Activated CD8-positive, alpha-beta memory T cell treated with anti-CD3 and anti-CD28 coated beads, Interleukin-2, amount 50 U/mL, for 48 hours (primary cell): Measurements from ENCODE around the gene DOCK2.
"Not testable (repeated sequence)": the region's sequence is repeated elsewhere in the genome, so short reads cannot be mapped to it uniquely, and the experiment has no call there.

Experiments
- DNase-seq: peaks from one replicate; pipeline ENCODE4 v3.0.0-alpha.2; 2020

DOCK2 gene

DNA sequence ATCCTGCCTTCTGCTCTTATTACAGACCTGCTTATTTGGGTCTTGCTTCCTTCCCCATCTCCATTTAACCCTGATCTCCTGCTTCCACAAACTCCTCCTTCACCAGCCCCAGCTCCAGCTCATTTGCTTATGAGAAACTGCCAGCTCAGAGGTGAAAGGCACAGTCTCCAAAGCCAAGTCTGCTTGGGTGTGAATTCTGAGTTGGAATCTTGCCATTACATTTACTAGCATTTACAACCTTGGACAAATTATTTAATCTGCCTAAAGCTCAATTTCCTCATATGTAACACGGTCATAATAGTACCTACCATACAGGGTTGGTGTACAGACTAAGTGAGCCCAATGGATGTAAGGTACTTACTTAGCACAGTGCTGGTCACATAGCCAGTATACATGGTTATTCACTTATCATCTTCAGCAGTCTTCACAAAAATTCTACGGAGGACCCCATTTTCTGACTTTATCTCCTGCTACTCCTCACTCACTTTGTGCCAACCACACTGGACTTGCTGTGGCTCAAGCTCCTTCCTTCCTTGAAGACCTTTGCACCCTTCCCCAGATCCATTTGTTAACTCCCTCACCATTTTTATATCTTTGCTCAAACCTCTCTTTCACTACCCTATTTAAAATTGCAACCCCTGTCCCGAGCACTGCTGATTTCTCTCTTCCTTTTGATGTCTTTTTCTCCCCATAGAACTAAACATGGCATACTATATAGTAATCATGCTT, 86.2 kb downstream of the DOCK2 start:
- no peak for DNase-seq

DNA sequence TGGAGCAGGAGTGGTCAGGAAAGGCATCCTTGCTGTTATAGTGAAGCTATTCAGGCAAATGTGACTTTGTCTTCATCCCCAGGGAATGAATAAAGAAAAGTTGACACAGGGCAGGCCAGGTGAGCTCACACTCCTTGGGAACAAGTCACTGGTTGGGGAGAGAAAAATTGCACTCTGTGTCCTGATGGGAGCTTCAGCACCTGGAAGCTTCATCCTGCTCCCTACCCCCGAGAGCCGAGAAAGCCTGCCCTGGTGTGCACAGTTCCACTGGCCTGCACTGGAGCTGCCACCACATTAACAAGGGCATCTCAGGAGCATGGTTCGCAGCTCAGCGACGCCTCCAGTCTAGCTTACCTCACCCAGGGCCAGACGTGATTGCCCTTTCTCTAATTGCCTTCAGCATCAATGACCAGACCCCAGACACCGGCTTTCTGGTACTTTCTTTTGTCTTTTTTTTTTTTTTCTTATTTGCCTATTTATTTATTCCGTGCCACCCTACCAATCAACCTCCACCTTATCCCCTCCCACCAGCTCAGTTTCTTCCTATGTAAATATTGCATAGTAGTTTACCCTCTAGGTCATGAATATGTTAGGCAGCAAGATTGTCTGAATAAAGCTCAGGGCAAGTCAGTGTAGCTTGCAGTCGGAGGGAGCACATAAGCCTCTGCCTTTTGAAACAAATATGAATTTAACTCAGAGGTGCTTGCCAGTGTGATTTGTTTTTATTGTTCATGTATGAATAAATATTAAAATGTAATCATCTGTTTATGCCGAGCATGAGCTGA, 87.4 kb downstream of the DOCK2 start:
- DNase-seq, result no peak

DNA sequence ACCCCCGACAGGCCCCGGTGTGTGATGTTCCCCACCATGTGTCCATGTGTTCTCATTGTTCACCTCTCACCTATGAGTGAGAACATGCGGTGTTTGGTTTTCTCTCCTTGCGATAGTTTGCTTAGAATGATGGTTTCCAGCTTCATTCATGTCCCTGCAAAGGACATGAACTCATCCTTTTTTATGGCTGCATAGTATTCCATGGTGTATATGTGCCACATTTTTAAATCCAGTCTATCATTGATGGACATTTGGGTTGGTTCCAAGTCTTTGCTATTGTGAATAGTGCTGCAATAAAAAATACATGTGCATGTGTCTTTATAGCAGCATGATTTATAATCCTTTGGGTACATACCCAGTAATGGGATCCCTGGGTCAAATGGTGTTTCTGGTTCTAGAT, 88.6 kb downstream of the DOCK2 start:
- not testable (repeated sequence) for DNase-seq

DNA sequence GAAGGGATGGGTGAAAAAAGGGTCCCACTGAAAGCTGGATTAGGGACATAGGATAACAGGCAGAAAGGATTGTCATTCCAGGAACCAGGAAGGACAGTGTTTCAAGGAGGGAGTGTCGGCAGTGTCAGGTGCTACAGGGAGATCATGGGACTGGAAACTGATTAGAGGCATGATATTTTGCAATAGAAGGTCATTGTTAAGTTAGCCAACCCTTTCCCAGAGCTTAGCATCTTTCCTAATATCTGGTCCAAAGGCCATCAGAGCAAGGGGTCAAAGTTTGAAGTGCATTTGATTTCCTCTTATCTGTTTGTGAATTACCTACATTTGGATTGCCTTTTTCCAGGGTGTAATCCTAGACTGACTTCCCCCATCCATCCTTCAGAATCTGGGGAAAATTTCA, 91.3 kb downstream of the DOCK2 start:
- DNase-seq, result no peak

DNA sequence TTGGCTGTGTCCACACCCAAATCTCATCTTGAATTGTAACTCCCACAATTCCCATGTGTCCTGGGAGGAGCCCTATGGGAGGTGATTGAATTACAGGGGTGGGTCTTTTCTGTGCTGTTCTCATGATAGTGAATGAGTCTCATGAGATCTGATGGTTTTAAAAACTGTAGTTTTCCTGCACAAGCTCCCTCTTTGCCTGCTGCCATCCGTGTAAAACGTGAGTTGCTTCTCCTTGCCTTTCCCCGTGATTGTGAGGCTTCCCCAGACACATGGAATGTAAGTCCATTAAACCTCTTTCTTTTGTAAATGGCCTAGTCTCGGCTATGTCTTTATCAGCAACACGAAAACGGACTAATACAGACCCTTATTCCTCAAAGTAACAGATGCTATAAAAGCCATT, 94.1 kb downstream of the DOCK2 start:
- no peak for DNase-seq

DNA sequence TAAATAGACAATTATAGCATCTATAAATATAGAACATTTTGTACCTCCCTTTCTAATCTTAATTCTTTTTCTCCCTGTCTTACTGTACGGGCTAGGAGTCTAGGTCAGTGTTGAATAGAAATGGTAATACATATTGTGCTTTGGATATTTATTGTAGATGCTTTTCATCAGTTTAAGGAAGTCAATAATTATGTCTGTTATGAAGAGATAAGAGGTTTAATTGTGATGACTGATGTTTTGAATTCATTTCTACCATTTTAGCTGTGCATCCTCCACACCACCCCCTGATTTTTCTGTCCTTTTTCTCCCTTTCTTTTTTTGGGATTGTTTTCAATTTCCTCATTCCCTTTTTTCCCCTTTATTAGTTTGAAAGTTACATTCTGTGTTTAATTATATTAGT, 95.8 kb downstream of the DOCK2 start:
- no peak for DNase-seq

DNA sequence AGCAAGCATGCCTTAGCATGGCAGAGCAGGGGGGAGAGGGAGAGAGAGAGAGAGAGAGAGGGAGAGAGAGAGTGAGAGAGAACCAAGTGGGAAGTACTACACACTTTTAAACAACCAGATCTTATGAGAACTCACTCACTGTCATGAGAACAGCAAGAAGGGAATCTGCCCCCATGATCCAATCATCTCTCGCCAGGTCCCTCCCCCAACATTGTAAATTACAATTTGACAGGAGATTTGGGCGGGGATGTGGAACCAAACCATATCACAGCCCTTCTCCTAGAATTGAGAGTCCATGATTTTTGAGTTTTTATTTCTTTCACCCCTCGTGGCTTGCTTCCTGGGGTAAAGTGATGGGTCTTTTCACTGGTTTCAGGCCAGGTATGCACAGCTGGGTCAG, 98.8 kb downstream of the DOCK2 start:
- no peak for DNase-seq

DNA sequence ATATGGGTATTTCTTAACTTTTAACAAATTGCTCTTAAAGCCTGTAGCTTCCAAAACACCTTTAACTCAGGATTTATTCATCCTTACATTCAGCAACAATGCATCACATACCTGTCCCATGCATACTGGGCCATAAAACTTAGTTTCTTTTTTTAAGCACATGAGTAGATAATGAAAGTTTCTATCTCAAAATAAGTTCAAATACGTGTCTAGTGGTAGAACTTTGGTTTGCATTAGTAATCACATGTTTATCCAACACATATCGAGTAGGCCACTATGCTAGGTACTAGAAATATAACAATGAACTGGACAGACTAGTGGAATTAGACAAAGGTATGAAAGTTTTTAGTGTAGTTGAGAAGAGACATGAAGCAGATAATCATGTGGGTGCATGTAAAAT, 99.6 kb downstream of the DOCK2 start:
- DNase-seq, result no peak

DNA sequence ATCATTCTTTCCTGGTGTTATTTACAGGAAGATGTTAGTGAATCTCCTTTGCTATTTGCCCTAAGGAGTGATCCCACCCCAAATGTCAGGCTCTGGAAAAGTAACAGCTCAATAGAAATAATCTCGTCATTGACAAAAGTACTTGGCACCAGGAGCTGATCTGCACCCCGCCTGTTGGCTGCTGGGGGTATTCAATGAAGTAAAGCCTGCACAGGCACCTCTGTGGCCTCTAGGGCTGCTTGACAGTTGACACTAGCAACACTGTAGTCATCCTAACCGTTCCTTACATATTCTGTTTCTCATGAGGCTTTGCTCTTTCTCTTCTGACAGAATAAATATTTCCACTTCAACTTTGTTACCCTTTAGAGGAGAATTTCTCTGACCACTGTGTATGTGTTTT, 103.4 kb downstream of the DOCK2 start:
- DNase-seq, result no peak

DNA sequence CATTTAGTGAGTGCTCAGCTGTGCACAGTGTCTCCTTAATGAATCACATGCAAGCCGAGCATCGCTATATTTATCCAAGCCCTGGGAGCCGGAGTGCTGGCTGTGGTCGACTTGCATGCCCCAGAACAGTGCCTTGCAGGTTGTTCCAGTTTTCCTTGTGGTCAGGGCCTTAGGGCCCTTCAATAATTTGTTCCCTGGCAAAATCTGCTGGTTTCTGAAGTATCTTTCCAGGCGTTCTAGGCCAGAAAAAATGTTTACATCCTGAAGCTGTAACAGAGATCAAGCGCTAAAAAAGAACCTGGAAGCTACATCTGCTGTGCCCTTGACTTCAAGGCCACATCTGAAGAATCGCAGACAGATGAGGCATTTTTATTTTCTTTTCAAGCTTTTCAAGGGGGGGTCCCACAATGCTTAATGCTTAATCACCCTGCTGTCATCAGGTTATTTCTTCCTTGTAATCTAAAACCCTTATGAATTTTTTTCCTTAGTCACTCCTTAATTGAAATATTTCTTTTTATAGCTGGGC, 105.8 kb downstream of the DOCK2 start:
- no peak for DNase-seq

DNA sequence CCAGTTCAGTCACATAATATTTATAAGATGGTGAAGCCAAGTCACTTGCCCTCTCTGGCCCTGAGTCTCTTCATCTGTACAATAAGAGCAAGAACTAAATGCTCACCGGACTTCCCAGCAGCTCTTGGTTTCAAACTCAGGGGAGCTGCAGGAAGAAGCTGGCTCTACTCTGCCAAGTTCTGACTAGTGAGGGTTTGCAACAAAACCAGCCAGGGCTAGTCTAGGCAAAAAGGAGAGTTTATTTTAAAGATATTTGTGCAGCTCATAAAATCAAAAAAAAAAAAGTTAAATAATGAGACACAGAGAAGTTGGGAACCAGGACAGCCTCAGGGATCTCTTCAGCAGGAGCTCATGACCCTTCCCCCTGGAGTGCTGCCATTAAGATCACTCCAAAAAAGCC, 107.3 kb downstream of the DOCK2 start:
- no peak for DNase-seq

DNA sequence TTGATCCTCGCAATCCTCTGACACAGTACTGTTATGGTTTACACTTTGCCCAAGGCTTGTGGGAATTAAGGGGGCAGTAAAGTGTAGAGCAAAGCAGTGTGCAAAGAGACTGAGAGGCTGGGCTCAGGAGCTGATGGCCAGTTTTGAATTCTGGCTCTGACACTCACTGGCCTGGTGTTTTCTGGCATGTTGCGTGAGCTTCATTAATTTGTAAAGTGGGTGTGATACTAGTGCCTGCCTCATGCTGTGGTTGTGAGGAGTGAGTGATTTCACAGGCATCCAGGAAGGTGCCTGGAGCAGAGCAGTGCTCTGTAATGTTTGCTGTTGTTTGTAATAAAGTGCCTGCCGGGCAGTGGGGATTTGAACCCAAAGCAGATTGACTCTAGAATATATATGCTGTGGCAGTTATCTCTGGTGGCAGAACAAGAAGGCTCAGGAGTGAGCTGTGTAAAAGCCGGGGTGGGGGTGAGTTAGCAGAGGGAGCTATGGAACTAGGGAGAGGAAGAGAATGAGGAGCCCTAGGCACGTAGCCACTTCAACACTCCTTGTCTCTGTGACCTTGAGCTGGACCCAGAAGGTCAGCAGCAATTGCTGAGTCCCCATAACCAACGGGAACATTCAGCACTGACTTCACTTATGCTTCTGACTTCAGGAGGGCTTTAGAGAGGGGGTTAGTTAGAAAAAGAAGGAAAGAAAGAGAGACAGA, 108.5 kb downstream of the DOCK2 start:
- no peak for DNase-seq

DNA sequence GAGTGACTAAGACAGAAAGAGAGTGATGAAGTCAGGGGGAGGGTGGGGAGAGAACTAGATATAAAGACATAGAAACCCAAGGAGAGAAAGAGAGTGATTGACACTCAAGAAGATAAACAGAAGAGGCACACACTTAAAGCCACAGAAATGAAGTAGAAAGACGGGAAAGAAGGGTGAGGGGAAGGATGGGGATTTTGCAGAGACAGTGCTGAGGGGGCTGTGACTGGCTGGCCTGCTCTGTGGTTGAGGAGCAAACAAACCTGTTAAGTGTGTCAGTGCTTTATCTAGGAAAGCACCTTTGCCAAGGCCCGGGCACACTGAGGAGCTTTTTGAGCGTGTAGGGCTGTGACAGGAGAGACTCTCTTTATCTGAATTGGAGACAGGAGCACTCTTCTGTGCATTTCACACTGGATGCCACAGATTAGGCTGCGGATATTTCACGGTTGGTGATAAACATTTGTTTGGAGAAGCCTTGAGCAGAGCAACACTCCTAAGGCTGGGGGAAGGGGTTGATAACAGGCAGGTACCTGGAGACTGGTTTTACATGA, 109.1 kb downstream of the DOCK2 start:
- DNase-seq, result no peak

DNA sequence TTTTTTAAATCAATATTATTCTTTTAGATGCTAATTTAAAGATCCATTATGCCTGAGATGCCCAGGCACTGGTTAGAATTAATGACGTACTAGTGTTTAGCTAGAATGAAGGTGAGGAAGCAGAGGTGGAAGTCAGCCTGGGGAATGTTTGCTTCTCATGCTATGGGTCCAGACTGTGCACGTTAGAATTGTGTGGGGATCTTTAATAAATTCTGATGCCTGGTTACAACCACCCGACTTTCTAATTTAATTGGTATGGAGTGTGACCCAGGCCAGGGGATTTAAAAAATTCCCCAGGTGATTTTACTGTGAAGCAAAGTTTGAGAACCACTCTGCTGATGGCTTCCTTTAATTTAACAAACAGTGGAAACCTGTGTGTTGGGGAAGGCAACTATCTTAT, 111.1 kb downstream of the DOCK2 start:
- no peak for DNase-seq

DNA sequence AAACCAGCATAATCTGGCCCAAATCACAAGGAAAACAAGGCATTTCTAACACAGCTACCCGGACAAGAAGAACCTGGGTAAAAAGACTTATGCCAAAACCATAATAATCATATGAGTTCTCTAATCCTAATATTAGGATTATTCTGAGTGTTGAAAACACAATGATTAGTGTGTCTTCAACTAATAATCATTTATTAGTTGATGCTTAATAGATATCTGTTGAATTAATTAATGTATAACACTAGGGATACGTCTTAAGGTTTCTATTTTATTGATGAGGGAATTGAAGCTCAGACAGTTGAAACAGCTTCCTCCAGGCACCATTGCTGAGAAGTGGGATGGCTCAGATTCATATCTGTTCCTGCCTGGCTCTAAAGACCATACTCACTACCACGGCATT, 112.2 kb downstream of the DOCK2 start:
- DNase-seq, result no peak

DNA sequence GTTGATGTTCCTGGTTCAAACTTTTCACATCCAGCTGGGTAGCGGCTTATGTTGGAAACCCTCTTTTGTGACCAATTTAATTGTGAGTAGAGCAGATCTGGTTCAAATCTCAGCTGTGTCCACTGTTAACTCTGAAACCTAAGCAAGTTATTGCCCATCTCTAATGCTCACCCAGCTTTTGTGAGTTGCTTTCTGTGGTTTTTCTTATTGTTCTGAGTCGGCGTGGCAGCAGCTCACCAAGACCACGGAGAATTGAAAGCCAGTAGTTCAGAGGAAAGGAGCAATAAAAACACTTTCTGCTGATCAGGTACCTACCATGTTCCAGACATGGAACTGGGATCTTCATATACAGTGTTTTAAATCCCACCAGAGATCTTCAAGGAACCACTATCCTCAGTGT, 114.4 kb downstream of the DOCK2 start:
- DNase-seq, result no peak

DNA sequence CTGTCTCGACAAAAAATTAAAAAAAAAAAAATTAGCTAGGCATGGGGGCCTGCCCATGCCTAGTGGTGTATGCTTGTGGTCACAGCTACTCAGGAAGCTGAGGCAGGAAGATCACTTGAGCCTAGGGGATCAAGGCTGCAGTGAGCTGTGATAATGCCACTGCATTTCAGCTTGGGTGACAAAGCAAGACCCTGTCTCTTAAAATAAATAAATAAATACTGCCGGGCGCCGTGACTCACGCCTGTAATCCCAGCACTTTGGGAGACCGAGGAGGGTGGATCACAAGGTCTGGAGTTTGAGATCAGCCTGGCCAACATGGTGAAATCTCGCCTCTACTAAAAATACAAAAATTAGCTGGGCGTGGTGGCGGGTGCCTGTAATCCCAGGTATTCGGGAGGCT, 115.5 kb downstream of the DOCK2 start:
- DNase-seq, result not testable (repeated sequence)

DNA sequence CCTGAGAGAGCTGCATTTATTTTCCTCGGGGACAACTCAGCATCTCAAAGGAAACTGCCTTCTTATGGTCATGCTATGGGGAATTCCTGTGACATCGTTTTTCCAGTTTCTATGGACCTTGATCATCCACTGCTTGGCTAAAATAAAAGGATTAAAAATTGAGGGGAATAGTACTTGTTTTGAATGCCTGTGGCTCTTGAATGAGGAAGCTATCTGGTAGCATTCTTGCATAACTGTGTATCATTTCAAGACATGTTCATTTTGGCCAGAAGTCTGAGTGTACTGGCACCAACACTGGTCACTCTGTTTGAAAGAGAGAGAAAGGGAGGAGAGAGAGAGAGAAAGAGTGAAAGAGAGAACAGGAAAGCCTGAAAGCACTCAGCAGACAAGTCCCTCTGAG, 116.7 kb downstream of the DOCK2 start:
- DNase-seq, result no peak

DNA sequence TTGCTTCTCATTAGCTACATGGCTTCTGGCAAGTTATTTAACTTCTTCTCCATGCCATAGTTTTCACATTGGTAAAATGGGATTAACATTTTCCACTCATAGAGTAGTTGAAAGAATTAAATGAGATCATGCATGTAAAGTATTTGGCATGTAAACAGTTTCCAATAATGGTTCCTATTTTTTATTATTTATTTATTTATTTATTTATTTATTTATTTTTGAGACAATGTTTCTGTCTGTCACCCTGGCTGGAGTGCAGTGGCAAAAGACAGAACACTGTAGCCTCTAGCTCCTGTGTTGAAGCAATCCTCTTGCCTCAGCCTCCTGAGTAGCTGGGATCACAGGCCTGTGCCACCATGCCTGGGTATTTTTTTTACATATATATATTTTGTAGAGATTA, 117.7 kb downstream of the DOCK2 start:
- DNase-seq, result no peak

DNA sequence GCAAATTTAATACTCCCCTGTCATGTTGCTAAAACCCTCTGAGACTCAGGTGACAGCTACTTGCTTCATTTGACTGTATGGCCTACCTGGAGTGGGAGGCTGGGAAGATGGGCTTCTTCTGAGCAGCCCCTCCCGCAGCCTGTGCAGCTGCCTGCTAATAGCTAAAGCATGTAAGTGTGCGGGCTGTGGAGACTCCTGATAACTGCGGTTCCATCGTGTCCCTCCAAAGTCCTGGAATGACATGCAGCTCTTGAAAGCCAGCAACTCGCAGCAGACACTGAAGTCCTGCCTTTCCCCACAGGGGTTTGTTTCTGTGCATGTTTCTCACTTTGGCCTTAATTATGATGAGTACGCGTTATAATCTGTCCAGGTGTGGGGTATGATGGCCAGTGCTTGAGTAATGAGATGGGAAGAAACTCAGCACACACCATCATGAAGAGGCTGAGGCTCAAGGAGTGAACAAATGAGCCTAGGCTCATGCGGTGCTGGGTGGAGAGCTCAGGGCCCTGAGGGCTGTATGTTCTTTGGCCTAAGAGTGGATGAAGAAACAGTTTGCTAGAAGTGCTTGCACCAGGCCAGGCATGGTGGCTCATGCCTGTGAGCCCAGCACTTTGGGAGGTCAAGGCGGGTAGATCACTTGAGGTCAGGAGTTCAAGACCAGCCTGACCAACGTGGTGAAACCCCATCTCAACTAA, 119.1 kb downstream of the DOCK2 start:
- DNase-seq, result no peak

DNA sequence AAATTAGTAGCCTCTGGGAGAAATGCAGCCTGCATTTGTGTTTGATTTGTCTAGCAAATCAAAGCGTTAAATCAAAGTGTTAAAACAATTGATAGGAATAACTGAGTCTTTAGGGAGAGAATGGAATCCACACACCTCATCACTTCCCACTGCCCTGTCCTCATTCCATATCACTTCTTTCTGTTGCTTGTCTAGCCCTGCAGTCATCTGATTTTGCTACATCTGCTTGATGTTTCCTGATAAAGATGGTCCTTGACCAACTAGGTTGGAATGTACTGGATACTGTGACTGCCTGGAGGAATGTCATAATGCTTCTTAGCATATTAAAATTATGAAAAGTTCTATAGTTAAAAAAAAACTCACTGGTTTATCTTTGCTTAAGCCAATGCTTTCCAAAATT, 119.9 kb downstream of the DOCK2 start:
- DNase-seq, result no peak

DNA sequence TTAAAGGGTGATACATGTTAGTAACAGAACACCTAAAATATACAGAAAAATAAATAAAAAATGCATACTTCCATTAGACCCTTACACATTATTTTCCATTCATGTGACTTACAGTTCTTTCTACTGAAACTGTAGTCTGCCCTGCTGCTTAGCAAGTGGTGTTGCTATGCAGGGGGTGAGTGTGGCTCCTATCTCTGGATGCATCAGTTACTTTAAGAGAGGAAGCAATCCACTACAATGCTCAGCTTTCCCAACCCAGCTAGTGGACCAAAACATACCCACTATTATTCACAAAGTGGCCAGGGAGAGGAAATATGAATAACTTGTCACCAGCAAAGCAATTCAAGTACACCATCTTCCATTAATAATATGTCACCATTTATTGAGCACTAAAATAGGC, 121.8 kb downstream of the DOCK2 start:
- no peak for DNase-seq

DNA sequence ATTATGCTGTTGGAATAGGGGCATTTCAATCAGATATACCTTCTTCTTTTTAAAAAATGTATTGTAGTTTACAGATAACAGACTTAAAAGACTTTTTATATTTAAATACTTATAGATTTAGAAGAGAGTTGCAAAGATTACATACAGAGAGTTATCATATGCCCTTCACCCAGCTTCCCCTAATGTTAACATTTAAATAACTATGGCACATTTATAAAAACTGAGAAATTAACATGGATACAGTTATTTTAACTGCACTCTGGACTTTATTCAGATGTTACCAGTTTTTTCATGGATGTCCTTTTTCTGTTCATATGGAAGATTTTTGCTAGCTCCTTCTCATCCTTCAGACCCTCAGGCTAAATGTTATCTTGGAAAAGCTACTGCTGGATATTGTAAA, 123.2 kb downstream of the DOCK2 start:
- no peak for DNase-seq
